Measurements from ENCODE around the gene TEKT3. TPM values are rescaled to one million over a fixed set of nuclear protein-coding genes. Genes with fewer than 3 reads are reported as not detected.

Gene TEKT3
- total and polyA plus RNA-seq, 8 donors: 0.65 to 2.7 (median 0.92) TPM; not detected in 5

- 54 to 66% (median 62%) methylated on average over 2 of the region's 2 CpGs for WGBS, 5 donors
- intact Hi-C loops (cut with DNase I; ENCODE audit: low total_unique reads): no loop called here
- no peak overlapping the region for H3K4me3 ChIP-seq
- H3K9me3 ChIP-seq: no peaks in the 10 kb centered on the region
- H3K27ac ChIP-seq: no peak overlapping the region
- peaks cover 0 to 24% (median 5%) of the 10 kb centered on the region in 4 donors for H3K4me1 ChIP-seq
- no peak for DNase-seq
- H3K27me3 ChIP-seq: peaks cover 0 to 20% (median 6%) of the 10 kb centered on the region in 3 donors
- no peaks in the 10 kb centered on the region for H3K36me3 ChIP-seq
- no peak for TF ChIP-seq POLR2AphosphoS5 (IDR thresholded peaks at IDR 0.05)
- no peak for TF ChIP-seq POLR2A (IDR thresholded peaks at IDR 0.05)
- TF ChIP-seq EP300 (IDR thresholded peaks at IDR 0.05): no peak
- no peak for TF ChIP-seq CTCF (IDR thresholded peaks at IDR 0.05)
These were observed 7.7 kb upstream of the TEKT3 start for GRCh38 chr17:15349119-15349518.

GRCh38 chr17:15348021-15348420 lies 6.6 kb upstream of the TEKT3 start:
- H3K27ac ChIP-seq: no peak overlapping the region

GRCh38 chr17:15346066-15346595 lies 4.7 kb upstream of the TEKT3 start:
- no peak overlapping the region for H3K4me3 ChIP-seq
- no peak overlapping the region for H3K27ac ChIP-seq
- 42 to 61% (median 58%) methylated on average over 7 to 13 of the region's 13 CpGs for WGBS, 5 donors
- peaks cover 5 to 22% (median 11%) of the 10 kb centered on the region in 4 donors for H3K4me1 ChIP-seq
- TF ChIP-seq POLR2A (IDR thresholded peaks at IDR 0.05): no peak
- no peak for TF ChIP-seq CTCF (IDR thresholded peaks at IDR 0.05)
- TF ChIP-seq EP300 (IDR thresholded peaks at IDR 0.05): no peak
- TF ChIP-seq POLR2AphosphoS5 (IDR thresholded peaks at IDR 0.05): no peak
- no peaks in the 10 kb centered on the region for H3K36me3 ChIP-seq
- no peaks in the 10 kb centered on the region for H3K9me3 ChIP-seq
- intact Hi-C loops (cut with DNase I; ENCODE audit: low total_unique reads): no loop called here
- peaks cover 0 to 32% (median 20%) of the 10 kb centered on the region in 3 donors for H3K27me3 ChIP-seq
- DNase-seq: no peak

More at GRCh38 chr17:15348021-15348420, 6.6 kb upstream of the TEKT3 start:
- 13 to 18% (median 15%) methylated on average over 4 of the region's 4 CpGs for WGBS, 5 donors
- Histone ChIP-seq H3K4me3 (no peak overlapping the region), H3K27me3 (peaks cover 0 to 20% (median 6%) of the 10 kb centered on the region in 3 donors), H3K4me1 (peaks cover 0 to 24% (median 5%) of the 10 kb centered on the region in 4 donors), H3K9me3 (no peaks in the 10 kb centered on the region), H3K36me3 (no peaks in the 10 kb centered on the region)
- intact Hi-C loops (cut with DNase I; ENCODE audit: low total_unique reads): no loop called here
- peak in 1 of 2 donors; percentile 70 for DNase-seq
- TF ChIP-seq POLR2AphosphoS5 (IDR thresholded peaks at IDR 0.05) (no peak), POLR2A (IDR thresholded peaks at IDR 0.05) (no peak), CTCF (IDR thresholded peaks at IDR 0.05) (no peak), EP300 (IDR thresholded peaks at IDR 0.05) (no peak)

- peaks cover 0 to 35% (median 15%) of the 10 kb centered on the region in 4 donors for H3K4me1 ChIP-seq
- 54 to 67% (median 57%) methylated on average over 4 of the region's 4 CpGs for WGBS, 5 donors
- H3K27ac ChIP-seq: no peak overlapping the region
- intact Hi-C loops (cut with DNase I; ENCODE audit: low total_unique reads): no loop called here
- no peaks in the 10 kb centered on the region for H3K9me3 ChIP-seq
- no peak for DNase-seq
- H3K36me3 ChIP-seq: no peaks in the 10 kb centered on the region
- H3K4me3 ChIP-seq: no peak overlapping the region
- TF ChIP-seq EP300 (IDR thresholded peaks at IDR 0.05) (no peak), POLR2A (IDR thresholded peaks at IDR 0.05) (no peak)
- H3K27me3 ChIP-seq: peaks cover 0 to 36% (median 23%) of the 10 kb centered on the region in 3 donors
These were observed 2.4 kb upstream of the TEKT3 start for GRCh38 chr17:15343749-15344148.

DNA sequence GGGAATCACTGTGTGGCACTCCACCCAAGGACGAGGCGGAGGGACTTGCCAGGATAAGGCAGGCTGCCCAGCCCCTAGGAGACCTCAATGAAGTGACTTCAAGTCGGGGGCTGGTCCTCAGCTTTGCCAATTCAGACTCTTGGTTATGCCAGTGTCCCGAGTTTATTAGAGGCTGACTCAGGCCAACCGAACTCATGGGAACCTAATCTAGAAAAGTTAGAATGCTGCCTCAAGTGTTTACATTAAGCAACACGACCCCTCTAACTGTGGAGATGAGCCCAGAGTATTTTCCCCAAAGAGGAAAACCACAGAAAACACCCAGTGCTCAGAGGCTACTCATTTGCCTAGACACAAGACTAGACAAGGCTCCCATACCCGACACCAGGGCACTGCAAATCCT lies 1.1 kb upstream of the TEKT3 start:
- Histone ChIP-seq H3K36me3 (no peaks in the 10 kb centered on the region), H3K27me3 (peaks cover 0 to 36% (median 23%) of the 10 kb centered on the region in 3 donors), H3K27ac (no peak overlapping the region), H3K4me3 (no peak overlapping the region), H3K9me3 (no peaks in the 10 kb centered on the region), H3K4me1 (peaks cover 0 to 22% (median 13%) of the 10 kb centered on the region in 4 donors)
- TF ChIP-seq POLR2A (IDR thresholded peaks at IDR 0.05) (no peak), POLR2AphosphoS5 (IDR thresholded peaks at IDR 0.05) (no peak)
- intact Hi-C loops (cut with DNase I; ENCODE audit: low total_unique reads): no loop called here
- no peak for DNase-seq
- WGBS, 5 donors: 67 to 74% (median 71%) methylated on average over 7 of the region's 7 CpGs
